Measurements from ENCODE around the gene BCO2.

BCO2 gene

DNA sequence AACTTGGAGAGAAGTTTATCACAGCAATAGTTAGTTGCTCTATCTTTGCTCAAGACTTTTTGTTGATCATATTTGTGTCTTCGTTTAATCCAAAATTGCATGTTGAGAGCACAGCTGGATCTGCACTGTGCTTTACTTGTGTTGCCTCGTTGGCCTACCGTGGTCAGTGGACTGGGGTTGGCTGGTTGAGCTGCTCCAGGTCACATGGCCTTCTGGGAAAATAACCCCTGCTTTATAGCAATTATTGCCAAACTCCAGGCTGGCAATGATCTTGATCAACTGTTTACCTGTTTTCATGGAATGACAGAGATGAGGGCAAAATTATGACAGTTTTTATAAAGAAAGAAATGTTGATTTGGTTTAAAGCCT is 91.1 kb downstream of the BCO2 start:
- H3K4me3 ChIP-seq (ENCODE audit: low read length), result no peak overlapping the region
- TF ChIP-seq ZNF274 (IDR thresholded peaks at IDR 0.05; ENCODE audit: low read depth, low read length), result no peak

DNA sequence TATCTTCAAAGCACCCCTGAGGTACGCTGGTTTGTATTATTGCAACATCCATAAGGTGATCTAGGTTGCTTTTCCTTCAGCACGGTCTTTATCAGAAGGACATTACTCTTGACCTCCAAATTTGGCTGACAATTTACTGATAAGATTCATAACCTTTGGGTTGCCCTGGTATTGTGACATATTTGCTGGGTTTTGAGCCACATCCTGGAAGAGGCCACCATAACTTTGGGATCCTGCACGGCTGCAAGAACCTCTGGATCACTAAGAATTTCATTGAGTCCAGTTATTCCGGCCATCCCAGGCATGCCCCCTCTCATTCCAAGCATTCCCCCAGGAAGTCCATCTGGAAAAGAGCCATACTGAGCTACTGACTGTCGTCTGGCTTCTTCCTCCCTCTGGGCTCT is 91.9 kb downstream of the BCO2 start:
- H3K4me3 ChIP-seq (ENCODE audit: low read length), result no peak overlapping the region
- TF ChIP-seq ZNF274 (IDR thresholded peaks at IDR 0.05; ENCODE audit: low read depth, low read length), result no peak

DNA sequence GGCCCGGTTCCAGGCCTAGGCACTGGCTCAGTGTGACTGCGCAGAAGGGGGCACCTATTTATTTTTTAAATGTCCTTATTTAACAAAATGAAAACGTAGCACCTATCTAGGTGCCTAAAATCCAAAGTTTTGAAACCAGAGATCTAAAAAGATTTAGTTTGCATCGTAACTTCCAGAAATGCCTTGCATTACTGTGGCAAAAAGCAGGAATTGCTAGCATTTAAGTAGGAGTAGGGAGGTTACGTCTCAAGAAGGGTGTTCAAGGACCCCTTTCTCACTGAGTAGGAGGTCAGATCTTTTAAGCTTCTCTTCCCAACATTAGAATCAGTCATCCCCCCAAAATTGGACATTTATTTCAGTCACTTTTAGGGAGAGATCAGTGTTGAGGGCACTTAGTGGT is 93.1 kb downstream of the BCO2 start:
- no peak for TF ChIP-seq ZNF274 (IDR thresholded peaks at IDR 0.05; ENCODE audit: low read depth, low read length)
- H3K4me3 ChIP-seq (ENCODE audit: low read length), result no peak overlapping the region
